H1 (cell line): ENCODE data around the gene MMAA. TPM values are rescaled to one million over a fixed set of nuclear protein-coding genes. Genes with fewer than 3 reads are reported as not detected.

ENCODE experiments used
- CTCF ChIA-PET: fragments of 300-600 bp; sonication (Branson Sonifier 250); formaldehyde crosslinking; loops from one replicate; lab custom pipeline; 2021; ENCODE audit not compliant: partially characterized antibody; lab: Charles Lee
- POLR2A ChIA-PET: fragments of 300-600 bp; sonication (Branson Sonifier 250); formaldehyde crosslinking; loops from one replicate; lab custom pipeline; 2021; ENCODE audit warnings: inconsistent platforms; ENCODE audit not compliant: partially characterized antibody; lab: Charles Lee
- DNase-seq, 2 experiments: peaks; one replicate each; pipeline versions ENCODE4 v3.0.0 to v3.0.0-alpha.2; 2010 to 2022; ENCODE audit warnings: low spot score in 2 of 2, low read depth in 1 of 2, mixed read lengths in 1 of 2
- FAIRE-seq: peaks from 2 replicates; lab custom pipeline; 2011; peaks lifted over from hg19 to GRCh38; lab: Jason Lieb, UNC
- H2AFZ ChIP-seq: 2 replicates; pipeline ENCODE4 v1.8.1; 2012; ENCODE audit warnings: low read length, inconsistent platforms
- H2AK5ac ChIP-seq: 2 replicates; pipeline ENCODE4 v1.6.1; 2013; ENCODE audit warnings: low read depth, low read length
- H2BK120ac ChIP-seq: replicated peaks from 2 replicates; pipeline ENCODE3; 2013; ENCODE audit warnings: low read depth, low read length, inconsistent platforms
- H2BK12ac ChIP-seq: 2 replicates; pipeline ENCODE4 v1.6.1; 2013; ENCODE audit warnings: low read depth, low read length
- H2BK15ac ChIP-seq: 2 replicates; pipeline ENCODE4 v1.6.1; 2013; ENCODE audit warnings: low read length
- H2BK20ac ChIP-seq: 2 replicates; pipeline ENCODE4 v1.6.1; 2013; ENCODE audit warnings: low read length
- H2BK5ac ChIP-seq: 2 replicates; pipeline ENCODE4 v1.6.1; 2013; ENCODE audit warnings: low read depth, low read length
- H3K14ac ChIP-seq: 2 replicates; pipeline ENCODE4 v1.6.1; 2013; ENCODE audit warnings: inconsistent platforms; ENCODE audit not compliant: insufficient read length
- H3K18ac ChIP-seq: 2 replicates; pipeline ENCODE4 v1.6.1; 2013; ENCODE audit warnings: low read length; ENCODE audit errors: extremely low read depth
- H3K23ac ChIP-seq: 2 replicates; pipeline ENCODE4 v1.6.1; 2013; ENCODE audit warnings: inconsistent platforms; ENCODE audit not compliant: insufficient read length
- H3K23me2 ChIP-seq: 2 replicates; pipeline ENCODE4 v1.6.1; 2013; ENCODE audit warnings: low read depth, low read length
- H3K27ac ChIP-seq: 2 replicates; pipeline ENCODE4 v1.6.1; 2011; ENCODE audit warnings: low read depth, low read length, inconsistent platforms
- H3K27me3 ChIP-seq, 4 experiments: replicated peaks in 1 of 4; 1 replicate in 1 of 4; 2 replicates in 3 of 4; pipeline versions ENCODE4 v1.6.1 to v1.8.1; 2011 to 2013; ENCODE audit warnings: low read length in 3 of 4, mild to moderate bottlenecking in 3 of 4, inconsistent platforms in 2 of 4, mixed read lengths in 2 of 4, moderate library complexity in 1 of 4; ENCODE audit not compliant: control insufficient read depth in 3 of 4, insufficient read depth in 3 of 4; ENCODE audit errors: extremely low read depth in 1 of 4
- H3K36me3 ChIP-seq, 4 experiments: 2 replicates each; pipeline versions ENCODE4 v1.6.1 to v1.8.1; 2011 to 2013; ENCODE audit warnings: mild to moderate bottlenecking in 4 of 4, low read length in 3 of 4, moderate library complexity in 2 of 4, control low read depth in 1 of 4, inconsistent platforms in 1 of 4; ENCODE audit not compliant: insufficient read depth in 4 of 4, control insufficient read depth in 2 of 4
- H3K4ac ChIP-seq: replicated peaks from 2 replicates; pipeline ENCODE3; 2013; ENCODE audit warnings: low read length, low read depth, mixed read lengths, inconsistent platforms; ENCODE audit not compliant: insufficient read length
- H3K4me1 ChIP-seq, 4 experiments: replicated peaks in 1 of 4; 1 replicate in 1 of 4; 2 replicates in 3 of 4; pipeline versions ENCODE4 v1.6.1 to v1.8.1; 2011 to 2013; ENCODE audit warnings: low read length in 3 of 4, inconsistent platforms in 2 of 4, mixed read lengths in 1 of 4; ENCODE audit not compliant: insufficient read depth in 4 of 4, control insufficient read depth in 3 of 4
- H3K4me2 ChIP-seq, 2 experiments: 2 replicates each; pipeline versions ENCODE4 v1.6.1 to v1.8.1; 2011 to 2013; ENCODE audit warnings: low read depth in 2 of 2, low read length in 2 of 2, control low read depth in 1 of 2, inconsistent platforms in 1 of 2, mild to moderate bottlenecking in 1 of 2; ENCODE audit not compliant: insufficient read depth in 1 of 2
- H3K4me3 ChIP-seq, 4 experiments: fragments of 200-600, 300-600 bp in 1 of 4; sonication (generic), shearing (Covaris generic), sonication (Bioruptor Twin) in 1 of 4; 2 replicates each; pipeline versions ENCODE4 v1.5.1 to v1.8.1; 2011 to 2016; ENCODE audit warnings: low read length in 4 of 4, low read depth in 3 of 4, control low read depth in 2 of 4, inconsistent platforms in 2 of 4, mild to moderate bottlenecking in 2 of 4, mixed read lengths in 1 of 4, moderate library complexity in 1 of 4; ENCODE audit not compliant: insufficient read depth in 2 of 4; ENCODE audit errors: extremely low read depth in 1 of 4
- H3K56ac ChIP-seq: replicated peaks from 2 replicates; pipeline ENCODE3; 2013; ENCODE audit warnings: low read depth, mild to moderate bottlenecking, mixed read lengths, low read length, inconsistent platforms; ENCODE audit not compliant: insufficient read length
- H3K79me1 ChIP-seq: 2 replicates; pipeline ENCODE4 v1.6.1; 2013; ENCODE audit warnings: low read depth, low read length, control low read depth
- H3K79me2 ChIP-seq, 2 experiments: 2 replicates each; pipeline versions ENCODE4 v1.6.1 to v1.8.1; 2012 to 2013; ENCODE audit warnings: low read length in 2 of 2, mild to moderate bottlenecking in 2 of 2, inconsistent platforms in 1 of 2; ENCODE audit not compliant: insufficient read depth in 2 of 2, control insufficient read depth in 1 of 2
- H3K9ac ChIP-seq, 4 experiments: replicated peaks in 1 of 4; 1 replicate in 1 of 4; 2 replicates in 3 of 4; pipeline versions ENCODE4 v1.6.1 to v1.8.1; 2011 to 2013; ENCODE audit warnings: low read depth in 3 of 4, low read length in 3 of 4, control low read depth in 2 of 4, mild to moderate bottlenecking in 2 of 4, moderate library complexity in 2 of 4, inconsistent platforms in 1 of 4; ENCODE audit errors: extremely low read depth in 1 of 4
- H3K9me3 ChIP-seq, 2 experiments: 2 replicates each; pipeline versions ENCODE4 v1.6.1 to v1.8.1; 2012 to 2013; ENCODE audit warnings: mild to moderate bottlenecking in 2 of 2, moderate library complexity in 2 of 2, control low read depth in 1 of 2, inconsistent platforms in 1 of 2, low read depth in 1 of 2, low read length in 1 of 2, mixed read lengths in 1 of 2; ENCODE audit not compliant: insufficient read depth in 2 of 2
- H4K20me1 ChIP-seq, 2 experiments: replicated peaks in 1 of 2; 2 replicates each; pipeline versions ENCODE3 to v1.8.1; 2011 to 2013; ENCODE audit warnings: inconsistent platforms in 2 of 2, low read length in 2 of 2, mild to moderate bottlenecking in 1 of 2; ENCODE audit not compliant: insufficient read depth in 2 of 2, control insufficient read depth in 1 of 2
- H4K5ac ChIP-seq: 2 replicates; pipeline ENCODE4 v1.6.1; 2013; ENCODE audit warnings: low read length, low read depth, mixed read lengths, inconsistent platforms; ENCODE audit not compliant: insufficient read length
- H4K8ac ChIP-seq: 2 replicates; pipeline ENCODE4 v1.8.0; 2013; ENCODE audit warnings: mild to moderate bottlenecking, moderate library complexity, low read length, inconsistent platforms; ENCODE audit not compliant: insufficient read depth; ENCODE audit errors: extremely low read depth
- H4K91ac ChIP-seq: replicated peaks from 2 replicates; pipeline ENCODE3; 2013; ENCODE audit warnings: low read length, mixed read lengths, inconsistent platforms; ENCODE audit not compliant: insufficient read length
- CEBPB ChIP-seq: IDR thresholded peaks from 2 replicates; pipeline ENCODE4 v1.6.1; 2012; ENCODE audit warnings: low read depth, low read length
- HDAC6 ChIP-seq: IDR thresholded peaks from one replicate; pipeline ENCODE4 v1.7.1; 2012; ENCODE audit warnings: low read depth, mild to moderate bottlenecking, inconsistent platforms, low read length, moderate library complexity
- MAFK ChIP-seq: IDR thresholded peaks from 2 replicates; pipeline ENCODE4 v1.6.1; 2012; ENCODE audit warnings: low read depth, mild to moderate bottlenecking, improper control_type of control experiment, low read length
- WGBS, 2 experiments: shearing (Covaris generic) in 1 of 2; methylation state at CpG; one replicate each; pipeline versions ENCODE4 v1.1.6 to v1.1.7; 2013 to 2015; ENCODE audit warnings: low lambda C conversion rate in 2 of 2, mixed read lengths in 2 of 2, inconsistent platforms in 1 of 2, low coverage in 1 of 2, missing lambda C conversion rate in 1 of 2; ENCODE audit not compliant: insufficient replicate concordance in 2 of 2, insufficient coverage in 1 of 2, insufficient read length in 1 of 2; ENCODE audit errors: extremely low coverage in 1 of 2, missing lambda C conversion rate in 1 of 2; 5-methylcytosine and 5-hydroxymethylcytosine counted together
- polyA plus RNA-seq, 7 experiments: library from polyadenylated mRNA; depleted of rRNA in 3 of 7; stranded (reverse) in 5 of 7; unstranded in 2 of 7; fragments of >200 nt in 5 of 7; fragments of 200-250 nt in 2 of 7; gene quantifications; 1 replicate in 5 of 7; 2 replicates in 1 of 7; 4 replicates in 1 of 7; pipeline versions ENCODE4 v1.2.1 to v1.2.3, GENCODE V29; 2011 to 2013; ENCODE audit warnings: missing spikeins in 2 of 7, mixed read lengths in 2 of 7
- total RNA-seq: library from RNA; stranded (reverse); fragmentation: NEBNext Ultra II Directional; extraction: Animal tissue kit (Norgen Biotek cat#: 25700); gene quantifications from 2 replicates; pipeline ENCODE4 v1.2.1, GENCODE V29; 2021

The MMAA gene
- total and polyA plus RNA-seq, 2 of the 8 experiments (the other 6 are each of a cell fraction or from before 2014, with no cell fraction given): 0.98 to 4.9 TPM

GRCh38 chr4:145660064-145660463 lies 40.9 kb downstream of the MMAA start:
- CTCF ChIA-PET: interaction anchor here (0.6 kb wide), 1 partner anchor 57 kb away, joined by 3 read pairs; no protein-coding TSS in a partner anchor
- Histone ChIP-seq H3K4me2 (no peak overlapping the region), H4K91ac (no peak overlapping the region), H3K4me1 (no peaks in the 10 kb centered on the region), H3K9me3 (no peaks in the 10 kb centered on the region), H2BK20ac (no peak overlapping the region), H4K20me1 (no peaks in the 10 kb centered on the region), H3K9ac (no peak overlapping the region), H4K5ac (no peak overlapping the region), H3K23ac (no peak overlapping the region), H2AFZ (no peak overlapping the region), H2BK5ac (no peak overlapping the region), H2BK120ac (no peak overlapping the region), H3K36me3 (no peaks in the 10 kb centered on the region), H3K4me3 (no peak overlapping the region), H4K8ac (no peak overlapping the region), H2BK12ac (no peak overlapping the region), H3K56ac (no peak overlapping the region), H3K14ac (no peak overlapping the region), H3K18ac (no peak overlapping the region), H3K23me2 (no peaks in the 10 kb centered on the region), H2BK15ac (no peak overlapping the region), H3K27me3 (peaks cover 0 to 1% (median 0%) of the 10 kb centered on the region in 4 experiments; a peak in 1 of 7 replicates), H3K27ac (no peak overlapping the region), H3K79me2 (no peaks in the 10 kb centered on the region), H3K4ac (no peak overlapping the region), H2AK5ac (no peak overlapping the region), H3K79me1 (no peaks in the 10 kb centered on the region)
- FAIRE-seq (no peak), DNase-seq (no peak)
- no peak for TF ChIP-seq HDAC6
- no peak for TF ChIP-seq CEBPB
- peak; percentile 54; the same call in 1 of the 2 replicates for TF ChIP-seq MAFK
- POLR2A ChIA-PET: no interaction called here
- WGBS, 2 experiments: 87% methylated on average over 3 of the region's 3 CpGs; no CpG with 5 or more reads in 1 of the 2 experiments
